ENCODE measurements around the gene B3GLCT. TPM values are rescaled to one million over a fixed set of nuclear protein-coding genes. Genes with fewer than 3 reads are reported as not detected.

Gene B3GLCT
- total and polyA plus RNA-seq, 10 donors: 2.0 to 9.2 (median 5.5) TPM

DNA sequence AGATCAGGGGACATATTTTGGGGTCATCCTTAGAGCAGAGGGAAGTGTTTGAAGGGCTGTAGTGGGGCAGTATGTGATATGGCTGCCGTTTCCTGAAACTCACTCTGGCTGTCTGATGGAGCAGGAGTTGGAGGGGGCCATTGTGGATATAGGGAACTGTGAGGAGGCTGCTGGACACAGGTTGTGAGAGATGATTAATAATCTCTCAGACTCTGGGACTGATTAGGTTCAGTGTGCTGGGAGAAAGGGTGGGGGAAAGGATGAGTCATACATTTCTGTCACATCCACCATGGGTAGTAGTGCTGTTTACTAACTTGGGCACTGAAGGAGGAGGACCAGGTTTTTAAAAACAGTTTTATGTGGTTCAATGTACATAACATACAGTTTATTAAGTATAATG is 4.8 kb downstream of the B3GLCT start:
- WGBS, 5 donors: 85 to 100% (median 88%) methylated on average over 1 of the region's 1 CpG
- H3K9me3 ChIP-seq: no peaks in the 10 kb centered on the region
- intact Hi-C loops (cut with DNase I; ENCODE audit: low total_unique reads): no loop called here
- TF ChIP-seq POLR2AphosphoS5 (IDR thresholded peaks at IDR 0.05) (no peak), CTCF (IDR thresholded peaks at IDR 0.05 in 8 of 11, conservative IDR thresholded peaks at IDR 0.05 in 3 of 11) (no peak), POLR2A (IDR thresholded peaks at IDR 0.05) (no peak)
- H3K36me3 ChIP-seq: no peaks in the 10 kb centered on the region
- H3K4me3 ChIP-seq: no peak overlapping the region
- H3K27ac ChIP-seq: no peak overlapping the region
- no peaks in the 10 kb centered on the region for H3K27me3 ChIP-seq (replicated peaks in 1 of 7)
- H3K4me1 ChIP-seq: peaks cover 9 to 45% (median 28%) of the 10 kb centered on the region in 6 donors
- DNase-seq: no peak

DNA sequence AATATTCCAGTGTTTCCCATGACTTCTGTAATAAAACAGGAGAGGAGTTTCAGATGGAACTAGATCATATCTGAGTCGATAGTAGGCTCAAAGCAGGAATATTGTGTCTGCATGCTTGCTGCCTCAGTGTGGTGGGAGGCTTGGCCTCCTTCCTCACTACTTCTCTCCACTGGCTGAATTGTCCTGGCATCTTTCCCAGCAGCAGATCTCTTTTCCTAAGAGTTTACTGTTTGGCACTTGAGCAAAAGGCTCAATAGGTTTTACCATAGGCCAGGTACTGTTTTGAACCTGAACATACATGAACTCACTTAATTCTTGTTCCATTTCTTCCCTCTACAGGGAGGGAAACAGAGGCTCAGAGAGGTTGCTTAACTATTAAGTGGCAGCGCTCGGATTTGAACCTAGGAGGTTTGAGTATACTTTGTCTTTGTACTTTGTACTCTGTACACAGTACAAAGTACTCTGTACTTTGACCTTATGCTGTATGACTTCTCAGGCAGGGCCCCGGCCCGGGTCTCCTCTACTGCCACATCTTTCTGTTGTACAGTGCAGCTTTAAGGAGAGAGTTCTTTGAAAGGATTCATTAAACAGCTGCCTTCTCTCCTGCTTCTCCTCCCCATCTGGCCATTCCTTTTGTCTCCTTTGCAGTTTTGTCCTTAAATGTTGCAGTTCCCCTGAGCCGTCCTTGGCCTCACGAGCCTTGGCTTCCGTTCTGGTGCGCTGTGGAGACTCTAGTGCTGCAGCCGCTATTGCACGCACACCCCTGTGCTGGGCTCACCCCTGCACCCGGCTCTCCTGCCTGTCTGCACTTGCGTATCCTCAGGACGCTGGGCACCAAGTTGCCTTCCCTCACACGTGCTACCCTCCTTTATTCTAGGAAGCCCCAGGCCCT is 8.1 kb downstream of the B3GLCT start:
- WGBS, 5 donors: 55 to 77% (median 67%) methylated on average over 15 of the region's 15 CpGs
- Histone ChIP-seq H3K4me1 (peaks cover 0 to 37% (median 16%) of the 10 kb centered on the region in 6 donors), H3K27me3 (replicated peaks in 1 of 7) (no peaks in the 10 kb centered on the region), H3K36me3 (no peaks in the 10 kb centered on the region), H3K9me3 (no peaks in the 10 kb centered on the region), H3K27ac (no peak overlapping the region), H3K4me3 (no peak overlapping the region)
- DNase-seq: no peak
- TF ChIP-seq POLR2A (IDR thresholded peaks at IDR 0.05): no peak
- TF ChIP-seq POLR2AphosphoS5 (IDR thresholded peaks at IDR 0.05): peak in 2 of 3 donors; percentile 44 to 54
- intact Hi-C loops (cut with DNase I; ENCODE audit: low total_unique reads): no loop called here

DNA sequence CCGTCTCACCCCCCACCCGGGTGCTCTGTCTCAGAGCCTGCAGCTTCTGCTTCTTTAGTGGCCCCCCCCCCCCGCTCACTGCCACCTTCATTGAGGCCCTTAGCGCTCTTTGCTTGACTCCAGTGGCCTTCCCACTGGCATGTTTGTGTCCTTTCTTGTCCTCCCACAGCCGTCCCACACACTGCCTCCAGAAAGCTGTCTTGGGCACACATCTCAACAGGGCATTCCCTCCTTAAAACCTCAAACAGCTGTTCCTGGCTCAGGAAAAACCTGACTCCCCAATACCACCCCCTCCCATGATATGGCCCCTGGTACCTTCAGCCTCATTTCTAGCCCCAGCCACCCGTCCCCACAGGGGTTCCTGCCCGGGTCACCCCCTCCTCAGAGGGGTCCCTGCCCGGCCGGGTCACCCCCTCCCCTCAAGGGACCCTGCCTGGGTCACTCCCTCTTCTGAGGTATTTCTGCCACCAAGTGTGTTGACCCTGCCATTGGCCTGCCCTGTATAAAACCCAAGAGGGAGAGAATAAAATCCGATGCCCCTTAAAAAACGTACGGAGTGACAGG is 8.9 kb downstream of the B3GLCT start:
- Histone ChIP-seq H3K27me3 (replicated peaks in 1 of 7) (no peaks in the 10 kb centered on the region), H3K4me3 (no peak overlapping the region), H3K27ac (no peak overlapping the region), H3K36me3 (no peaks in the 10 kb centered on the region), H3K9me3 (no peaks in the 10 kb centered on the region), H3K4me1 (peaks cover 0 to 31% (median 16%) of the 10 kb centered on the region in 6 donors)
- TF ChIP-seq POLR2AphosphoS5 (IDR thresholded peaks at IDR 0.05) (no peak), POLR2A (IDR thresholded peaks at IDR 0.05) (no peak), CTCF (IDR thresholded peaks at IDR 0.05 in 8 of 11, conservative IDR thresholded peaks at IDR 0.05 in 3 of 11) (no peak)
- intact Hi-C loops (cut with DNase I; ENCODE audit: low total_unique reads): no loop called here
- DNase-seq: no peak
- WGBS, 5 donors: 69 to 81% (median 76%) methylated on average over 12 of the region's 12 CpGs

GRCh38 chr13:31209172-31209840 is 9.5 kb downstream of the B3GLCT start:
- Histone ChIP-seq H3K36me3 (no peaks in the 10 kb centered on the region), H3K27ac (peak overlapping the region in 3 of 8 donors; percentile 13 to 21 (median 19)), H3K9me3 (no peaks in the 10 kb centered on the region), H3K4me1 (peaks cover 0 to 31% (median 16%) of the 10 kb centered on the region in 6 donors), H3K4me3 (no peak overlapping the region), H3K27me3 (replicated peaks in 1 of 7) (no peaks in the 10 kb centered on the region)
- WGBS, 5 donors: 37 to 54% (median 42%) methylated on average over 7 to 8 of the region's 8 CpGs
- DNase-seq: no peak
- TF ChIP-seq POLR2A (IDR thresholded peaks at IDR 0.05) (no peak), POLR2AphosphoS5 (IDR thresholded peaks at IDR 0.05) (no peak), CTCF (IDR thresholded peaks at IDR 0.05 in 8 of 11, conservative IDR thresholded peaks at IDR 0.05 in 3 of 11) (no peak)
- intact Hi-C loops (cut with DNase I; ENCODE audit: low total_unique reads): no loop called here

All from spleen (tissue), 11 donors.